C1 segment of cervical spinal cord (tissue), 14 donors: ENCODE measurements around the gene RNF5.
A peak's percentile ranks its signal among the peaks of the same experiment; 100 is the strongest.
"Not testable (repeated sequence)": the region's sequence is repeated elsewhere in the genome, so short reads cannot be mapped to it uniquely, and the experiment has no call there.

Experiments
- DNase-seq, 14 donors: peaks; one replicate each; lab custom pipeline; 2025; lab: John Stamatoyannopoulos, UW

RNF5 gene

GRCh38 chr6:32189069-32189741, 11.0 kb downstream of the RNF5 start:
- peak in 1 of 14 donors; percentile 41 for DNase-seq

GRCh38 chr6:32189742-32190053, 11.5 kb downstream of the RNF5 start:
- no peak for DNase-seq

GRCh38 chr6:32190054-32190851, 12.0 kb downstream of the RNF5 start, which contains the start of gene PBX2:
Gene PBX2 (minus strand): TSS chr6:32190202. CDS start chr6:32189915, 287 bp downstream.
- peak in 13 of 14 donors; percentile 38 to 95 (median 82) for DNase-seq

- no peak for DNase-seq
Measured at GRCh38 chr6:32190911-32191677, 12.9 kb downstream of the RNF5 start.

- no peak for DNase-seq
Measured at GRCh38 chr6:32191696-32192607, 13.7 kb downstream of the RNF5 start.

GRCh38 chr6:32192608-32193039, 14.4 kb downstream of the RNF5 start, which contains the start of gene GPSM3:
Gene GPSM3 (minus strand): TSS chr6:32192643. CDS start chr6:32192513, 130 bp downstream.
- peak in 7 of 14 donors; percentile 13 to 70 (median 35) for DNase-seq

- DNase-seq = not testable (repeated sequence)
Measured at GRCh38 chr6:32193096-32193495, 14.9 kb downstream of the RNF5 start.

- DNase-seq = no peak
Measured at GRCh38 chr6:32194388-32194787, 16.2 kb downstream of the RNF5 start.

GRCh38 chr6:32194825-32195651, 16.8 kb downstream of the RNF5 start:
- DNase-seq = peak in 6 of 14 donors; percentile 55 to 71 (median 66)

- peak; percentile 96 to 100 (median 100) for DNase-seq
Measured at GRCh38 chr6:32195652-32195901, 17.4 kb downstream of the RNF5 start.

- DNase-seq = peak in 13 of 14 donors; percentile 49 to 95 (median 91)
Measured at GRCh38 chr6:32195902-32196681, 17.9 kb downstream of the RNF5 start.

GRCh38 chr6:32196682-32197616, 18.7 kb downstream of the RNF5 start:
- peak in 9 of 14 donors; percentile 43 to 72 (median 64) for DNase-seq

GRCh38 chr6:32198345-32198696, 20.1 kb downstream of the RNF5 start:
- no peak for DNase-seq

GRCh38 chr6:32198866-32199265, 20.7 kb downstream of the RNF5 start:
- no peak for DNase-seq

- no peak for DNase-seq
Measured at GRCh38 chr6:32200711-32201475, 22.7 kb downstream of the RNF5 start.

GRCh38 chr6:32202186-32202585, 24.0 kb downstream of the RNF5 start:
- DNase-seq = no peak

GRCh38 chr6:32203426-32204267, 25.4 kb downstream of the RNF5 start:
- DNase-seq = no peak
